GM12892 (cell line): ENCODE measurements around the gene ZNRF2.

ENCODE experiments used
- POLR2A ChIP-seq: IDR thresholded peaks from 2 replicates; pipeline ENCODE4 v1.6.1; 2011; ENCODE audit warnings: low read depth, low read length, control low read depth
- POLR2AphosphoS5 ChIP-seq: IDR thresholded peaks from 2 replicates; pipeline ENCODE4 v1.6.1; 2011; ENCODE audit warnings: low read depth, low read length, control low read depth

- no peak for TF ChIP-seq POLR2A
- TF ChIP-seq POLR2AphosphoS5, result no peak
Observed at GRCh38 chr7:30348083-30348560, 63.7 kb downstream of the ZNRF2 start.
